Common myeloid progenitor, CD34-positive (primary cell): Measurements from ENCODE around the gene SLIT1.

Experiments used
- CTCF ChIA-PET: fragments of 350-600 bp; sonication (Branson Sonifier 250); formaldehyde crosslinking; loops from one replicate; lab custom pipeline; 2021; ENCODE audit warnings: antibody characterized with exemption; lab: Charles Lee
- POLR2A ChIA-PET: fragments of 350-600 bp; sonication (Branson Sonifier 250); formaldehyde crosslinking; loops from one replicate; lab custom pipeline; 2021; ENCODE audit warnings: antibody characterized with exemption; lab: Charles Lee
- DNase-seq, 3 donors: peaks; one replicate each; pipeline versions ENCODE4 v3.0.0 to v3.0.0-alpha.2; 2013
- H3K27ac ChIP-seq, 2 experiments: 1 replicate in 1 of 2; 2 replicates in 1 of 2; pipeline ENCODE4 v1.7.0; 2013; ENCODE audit warnings: inconsistent platforms in 2 of 2, low read length in 2 of 2, mild to moderate bottlenecking in 2 of 2, low read depth in 1 of 2, moderate library complexity in 1 of 2; ENCODE audit not compliant: severe bottlenecking in 2 of 2, insufficient read depth in 1 of 2, poor library complexity in 1 of 2
- H3K27me3 ChIP-seq, 5 experiments: replicated peaks in 2 of 5; 1 replicate in 3 of 5; 2 replicates in 2 of 5; pipeline versions ENCODE4 v1.6.1 to v1.7.0; 2013; ENCODE audit warnings: low read length in 4 of 5, mild to moderate bottlenecking in 2 of 5, moderate library complexity in 2 of 5, inconsistent platforms in 1 of 5; ENCODE audit not compliant: insufficient read depth in 5 of 5, control insufficient read depth in 4 of 5
- H3K36me3 ChIP-seq, 4 experiments: 1 replicate in 2 of 4; 2 replicates in 2 of 4; pipeline versions ENCODE4 v1.6.1 to v1.7.0; 2013; ENCODE audit warnings: low read length in 3 of 4, control low read depth in 1 of 4, mild to moderate bottlenecking in 1 of 4; ENCODE audit not compliant: control insufficient read depth in 4 of 4, insufficient read depth in 4 of 4
- H3K4me1 ChIP-seq, 4 experiments: 1 replicate in 3 of 4; 2 replicates in 1 of 4; pipeline versions ENCODE4 v1.6.1 to v1.7.1; 2013; ENCODE audit warnings: low read length in 3 of 4, mild to moderate bottlenecking in 3 of 4, control low read depth in 1 of 4, inconsistent platforms in 1 of 4, moderate library complexity in 1 of 4; ENCODE audit not compliant: control insufficient read depth in 4 of 4, insufficient read depth in 4 of 4; ENCODE audit errors: control extremely low read depth in 1 of 4
- H3K4me3 ChIP-seq, 7 experiments: 1 replicate in 4 of 7; 2 replicates in 3 of 7; pipeline versions ENCODE4 v1.5.1 to v1.7.0; 2013; ENCODE audit warnings: mild to moderate bottlenecking in 7 of 7, low read length in 6 of 7, moderate library complexity in 6 of 7, inconsistent platforms in 2 of 7, low read depth in 2 of 7, control low read depth in 1 of 7; ENCODE audit not compliant: insufficient read depth in 4 of 7, control insufficient read depth in 1 of 7; ENCODE audit errors: extremely low read depth in 1 of 7
- H3K9me3 ChIP-seq, 5 experiments: 1 replicate in 4 of 5; 2 replicates in 1 of 5; pipeline versions ENCODE4 v1.6.1 to v1.7.1; 2013; ENCODE audit warnings: low read length in 4 of 5, mild to moderate bottlenecking in 2 of 5, inconsistent platforms in 1 of 5, low read depth in 1 of 5, moderate library complexity in 1 of 5; ENCODE audit not compliant: control insufficient read depth in 4 of 5, insufficient read depth in 2 of 5; ENCODE audit errors: control extremely low read depth in 1 of 5
- WGBS: methylation state at CpG from one replicate; pipeline ENCODE4 v1.1.5; 2013; ENCODE audit not compliant: insufficient coverage; 5-methylcytosine and 5-hydroxymethylcytosine counted together

Gene SLIT1

DNA sequence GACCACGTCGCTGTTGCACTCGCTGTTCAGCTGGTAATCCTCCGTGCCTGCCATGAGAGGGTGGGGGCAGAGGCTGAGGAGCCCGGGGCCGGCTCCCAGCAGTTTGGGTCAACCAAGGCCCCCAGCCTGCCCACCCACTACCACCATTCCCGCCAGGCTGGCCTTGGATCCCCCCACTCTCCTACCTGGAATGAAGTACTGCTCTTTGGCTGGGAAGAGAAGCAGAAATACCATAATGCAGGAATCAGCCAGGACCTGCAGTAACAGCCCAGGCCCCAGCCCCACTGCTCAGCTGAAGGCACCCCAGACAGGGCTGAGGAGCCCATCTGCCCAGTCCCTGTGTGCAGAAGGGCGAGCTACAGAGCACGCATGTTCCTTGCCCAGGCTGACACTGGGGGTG lies 138.0 kb downstream of the SLIT1 start:
- no peaks in the 10 kb centered on the region for H3K36me3 ChIP-seq
- H3K27ac ChIP-seq = no peak overlapping the region
- POLR2A ChIA-PET = no interaction called here
- no peak overlapping the region for H3K4me3 ChIP-seq
- WGBS = 90% methylated on average over 9 of the region's 9 CpGs
- CTCF ChIA-PET = interaction anchor here (0.7 kb wide), 1 partner anchor 10 kb away, joined by 4 read pairs; no protein-coding TSS in a partner anchor
- no peak for DNase-seq
- peaks cover 0 to 5% (median 0%) of the 10 kb centered on the region in 5 experiments for H3K27me3 ChIP-seq
- no peaks in the 10 kb centered on the region for H3K9me3 ChIP-seq
- no peaks in the 10 kb centered on the region for H3K4me1 ChIP-seq

DNA sequence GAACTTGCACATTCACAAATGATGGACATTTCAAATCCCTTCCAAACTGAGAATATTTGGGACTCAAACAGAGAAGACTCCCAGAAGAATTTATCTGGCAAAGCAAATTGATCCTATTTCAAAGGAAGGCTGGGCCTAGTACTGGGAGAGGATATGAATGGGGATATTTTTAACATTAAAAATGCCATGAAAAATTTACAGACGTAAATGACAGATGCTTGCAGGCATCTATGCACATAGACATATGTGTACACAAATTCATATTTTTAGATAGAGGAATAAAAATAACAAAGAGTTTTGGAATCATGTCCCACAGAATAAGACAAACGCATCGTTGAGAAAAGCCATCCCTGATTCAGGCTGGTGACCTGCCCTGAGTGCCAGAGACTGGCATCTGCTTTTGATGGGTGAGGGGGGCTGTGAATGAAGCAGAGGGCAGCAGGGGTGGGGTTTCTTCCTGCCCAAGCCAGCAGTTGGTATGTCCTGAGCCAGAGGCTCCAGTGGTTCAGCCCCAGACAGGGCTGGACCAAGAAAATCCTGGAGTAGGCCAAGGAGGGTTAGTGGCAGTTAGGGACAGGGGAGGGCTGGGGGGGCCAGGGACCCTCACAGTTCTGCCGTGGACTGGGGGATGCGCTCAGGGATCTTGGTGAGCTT lies 138.5 kb downstream of the SLIT1 start:
- ChIA-PET CTCF (interaction anchor here (0.7 to 2.3 kb wide), 3 partner anchors 10 to 21 kb away, joined by 3 to 14 read pairs (median 4); no protein-coding TSS in a partner anchor), POLR2A (no interaction called here)
- Histone ChIP-seq H3K27me3 (peaks cover 0 to 5% (median 0%) of the 10 kb centered on the region in 5 experiments), H3K4me3 (no peak overlapping the region), H3K4me1 (no peaks in the 10 kb centered on the region), H3K36me3 (no peaks in the 10 kb centered on the region), H3K9me3 (no peaks in the 10 kb centered on the region), H3K27ac (no peak overlapping the region)
- 93% methylated on average over 3 of the region's 5 CpGs for WGBS
- no peak for DNase-seq

DNA sequence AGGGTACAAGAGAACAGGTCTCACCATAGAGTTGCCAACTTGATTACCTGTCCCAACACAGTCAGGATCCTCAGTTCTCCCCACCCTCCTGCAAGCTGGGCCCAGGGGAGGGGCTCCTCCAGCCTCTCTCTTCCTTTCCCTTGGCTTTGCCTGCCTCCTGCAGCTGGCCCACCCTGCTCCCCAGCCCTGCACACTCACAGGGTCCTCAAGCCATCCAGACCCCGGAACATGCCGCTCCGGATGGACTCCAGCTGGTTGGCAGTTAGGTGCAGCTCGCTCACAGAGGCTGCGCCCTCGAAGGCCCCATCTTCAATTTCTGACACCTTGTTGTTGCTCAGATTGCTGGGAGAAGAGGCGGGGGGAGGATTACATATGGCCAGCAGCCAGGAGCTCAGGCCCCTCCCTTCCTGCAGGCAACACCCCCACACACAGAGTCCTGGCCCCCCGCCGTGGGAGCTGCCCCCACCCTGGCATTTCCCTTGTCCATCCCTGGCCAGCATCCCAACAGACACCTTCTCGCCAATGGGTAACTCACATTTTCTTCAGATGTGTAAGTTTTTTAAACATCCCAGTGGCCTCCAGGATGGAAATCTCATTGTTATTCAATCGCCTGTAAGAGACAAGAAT lies 139.2 kb downstream of the SLIT1 start:
- 90% methylated on average over 8 of the region's 11 CpGs for WGBS
- DNase-seq = no peak
- H3K4me1 ChIP-seq = no peaks in the 10 kb centered on the region
- H3K27me3 ChIP-seq = peaks cover 0 to 5% (median 0%) of the 10 kb centered on the region in 5 experiments
- ChIA-PET POLR2A (no interaction called here), CTCF (interaction anchor here (1.6 to 2.3 kb wide), 2 partner anchors 9 to 21 kb away, joined by 3 to 14 read pairs; no protein-coding TSS in a partner anchor)
- H3K4me3 ChIP-seq = no peak overlapping the region
- H3K36me3 ChIP-seq = no peaks in the 10 kb centered on the region
- no peak overlapping the region for H3K27ac ChIP-seq
- H3K9me3 ChIP-seq = no peaks in the 10 kb centered on the region

DNA sequence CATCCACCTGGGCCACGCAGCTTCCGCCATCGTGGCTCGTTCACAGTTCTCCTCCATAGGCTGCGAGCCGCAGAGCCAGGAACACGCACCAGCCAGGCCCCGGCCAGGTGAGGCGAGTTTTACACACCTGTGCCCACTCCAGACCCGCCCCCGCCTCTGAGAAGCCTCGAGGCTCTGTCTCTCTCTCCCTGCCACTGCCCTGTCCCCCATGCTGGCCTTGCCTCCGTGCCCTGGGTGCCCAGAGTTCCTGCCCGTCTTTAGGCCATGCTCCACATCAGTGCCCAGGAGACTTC lies 142.2 kb downstream of the SLIT1 start:
- Histone ChIP-seq H3K4me1 (no peaks in the 10 kb centered on the region), H3K27me3 (peaks cover 0 to 5% (median 0%) of the 10 kb centered on the region in 5 experiments), H3K27ac (no peak overlapping the region), H3K36me3 (no peaks in the 10 kb centered on the region), H3K4me3 (no peak overlapping the region), H3K9me3 (no peaks in the 10 kb centered on the region)
- POLR2A ChIA-PET = no interaction called here
- CTCF ChIA-PET = interaction anchor here (1.0 to 1.3 kb wide), 2 partner anchors 11 to 30 kb away, joined by 3 read pairs; no protein-coding TSS in a partner anchor
- no peak for DNase-seq
- WGBS = 93% methylated on average over 11 of the region's 14 CpGs

DNA sequence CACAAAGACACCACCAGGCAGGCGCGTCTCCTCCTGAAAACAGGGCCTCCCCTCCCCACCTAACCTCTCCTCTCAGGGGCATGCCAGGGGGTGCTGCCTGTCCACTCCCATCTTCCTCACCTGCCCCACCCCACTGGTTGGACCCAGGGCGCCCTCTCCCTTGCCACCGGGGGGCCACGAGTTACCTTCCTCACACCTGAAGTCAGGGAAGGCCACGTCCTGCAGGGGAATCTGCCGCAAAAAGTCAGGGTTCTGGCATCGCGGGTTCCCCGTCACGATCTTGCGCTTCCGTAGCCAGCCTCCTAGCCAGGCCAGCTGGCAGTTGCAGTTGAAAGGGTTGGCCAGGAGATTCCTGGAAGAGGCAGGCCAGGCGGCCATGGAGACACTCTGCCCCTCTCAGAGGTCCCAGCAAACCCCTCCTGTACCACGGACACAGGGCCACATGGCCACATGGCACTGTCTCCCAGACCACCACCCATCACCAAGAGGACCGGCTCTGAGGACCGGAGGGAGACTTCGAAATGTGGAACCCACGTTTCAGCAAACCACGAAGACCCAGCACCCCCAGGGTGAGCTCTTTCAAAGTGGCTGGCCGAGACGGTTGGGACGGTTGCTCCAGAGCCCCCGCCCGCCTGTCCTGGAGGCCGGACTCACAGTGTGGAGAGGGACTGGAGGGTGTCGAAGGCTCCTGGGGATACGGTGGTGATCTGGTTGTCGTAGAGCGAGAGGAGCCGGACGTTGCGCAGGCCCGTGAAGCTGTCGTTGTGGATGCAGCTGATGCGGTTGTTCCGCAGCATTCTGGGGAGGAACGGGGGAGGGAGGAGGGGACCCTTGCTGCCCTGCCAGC lies 142.8 kb downstream of the SLIT1 start:
- peaks cover 0 to 5% (median 0%) of the 10 kb centered on the region in 5 experiments for H3K27me3 ChIP-seq
- WGBS = 96% methylated on average over 34 of the region's 38 CpGs
- no peaks in the 10 kb centered on the region for H3K9me3 ChIP-seq
- no peak for DNase-seq
- POLR2A ChIA-PET = no interaction called here
- H3K4me3 ChIP-seq = no peak overlapping the region
- no peak overlapping the region for H3K27ac ChIP-seq
- peaks cover 0 to 1% (median under 1%) of the 10 kb centered on the region in 4 experiments for H3K4me1 ChIP-seq
- CTCF ChIA-PET = interaction anchor here (1.0 to 1.3 kb wide), 2 partner anchors 10 to 30 kb away, joined by 3 read pairs; no protein-coding TSS in a partner anchor
- H3K36me3 ChIP-seq = no peaks in the 10 kb centered on the region

DNA sequence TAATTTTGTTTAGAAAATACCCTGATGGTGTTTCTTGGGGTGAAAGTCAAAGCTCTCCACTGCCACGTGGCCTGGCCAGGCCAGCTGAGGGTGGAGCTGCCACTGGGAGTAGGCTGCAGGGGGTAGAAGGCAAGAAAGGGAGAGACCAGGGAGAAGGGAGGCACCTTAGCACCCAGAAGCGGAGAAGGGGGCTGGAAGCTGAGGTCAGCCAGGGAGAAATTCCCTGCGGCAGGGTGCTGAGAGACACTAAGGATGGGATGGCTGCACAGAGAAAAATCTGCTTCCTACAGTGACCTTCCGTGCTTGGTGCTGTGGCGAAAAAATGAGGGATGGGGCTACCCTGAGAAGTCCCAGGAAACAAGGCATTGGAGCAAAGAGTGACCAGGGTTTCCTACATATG lies 143.7 kb downstream of the SLIT1 start:
- ChIA-PET POLR2A (no interaction called here), CTCF (interaction anchor here (1.1 kb wide), 1 partner anchor 405 kb away, joined by 3 read pairs; no protein-coding TSS in a partner anchor)
- WGBS = 96% methylated on average over 5 of the region's 5 CpGs

More for the DNA sequence above, 143.7 kb downstream of the SLIT1 start:
- H3K4me3 ChIP-seq = no peak overlapping the region
- H3K4me1 ChIP-seq = peaks cover 0 to 9% (median 7%) of the 10 kb centered on the region in 4 experiments
- no peak overlapping the region for H3K27ac ChIP-seq
- H3K9me3 ChIP-seq = no peaks in the 10 kb centered on the region
- H3K36me3 ChIP-seq = no peaks in the 10 kb centered on the region
- H3K27me3 ChIP-seq = peaks cover 0 to 5% (median 0%) of the 10 kb centered on the region in 5 experiments
- no peak for DNase-seq
